ENCODE results near the gene NUP62.

NUP62 gene

GRCh38 chr19:49862391-49863253 is 66.7 kb downstream of the NUP62 start:
- no peak for DNase-seq

DNA sequence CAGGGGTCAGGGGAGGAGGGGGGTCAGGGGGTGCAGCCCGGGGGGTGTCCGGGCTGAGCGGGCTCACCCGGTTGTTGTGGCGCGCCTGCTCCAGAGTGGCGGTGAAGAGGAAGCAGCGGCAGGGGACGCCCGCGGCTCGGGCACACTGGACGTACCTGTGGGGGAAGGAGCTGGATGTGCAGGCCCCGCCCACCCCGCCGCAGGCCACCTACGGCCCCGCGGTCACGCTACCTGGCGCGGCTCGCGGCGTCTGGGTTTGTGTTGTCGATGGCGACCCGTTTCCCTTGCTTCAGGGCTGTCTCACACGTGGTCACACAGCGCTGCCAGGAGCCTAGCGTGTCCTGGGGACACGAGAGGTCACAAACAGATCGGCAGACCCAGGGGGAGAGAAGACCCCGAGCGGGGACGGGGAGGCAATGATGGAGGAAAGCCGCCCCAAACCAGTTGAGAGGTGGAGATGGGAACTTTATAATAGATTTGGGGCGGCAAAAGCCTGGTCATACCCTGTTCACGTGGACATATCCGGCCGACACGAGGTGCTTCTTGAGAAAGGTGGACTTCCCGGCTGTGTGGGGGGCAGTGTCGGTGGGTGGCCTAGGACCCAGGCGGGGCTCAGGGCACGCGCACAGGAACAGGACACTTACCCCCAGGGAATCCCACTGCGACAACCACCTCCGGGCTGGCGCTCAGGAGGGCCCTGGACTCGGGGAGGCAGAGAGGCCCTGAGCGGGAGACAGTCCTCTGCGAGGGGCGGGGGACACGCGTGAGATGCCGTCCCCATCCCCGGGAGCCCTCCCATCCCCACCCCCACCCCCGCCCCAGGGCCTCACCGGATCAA is 67.5 kb downstream of the NUP62 start:
- DNase-seq = no peak

GRCh38 chr19:49861107-49861506 is 68.2 kb downstream of the NUP62 start:
- DNase-seq = no peak

DNA sequence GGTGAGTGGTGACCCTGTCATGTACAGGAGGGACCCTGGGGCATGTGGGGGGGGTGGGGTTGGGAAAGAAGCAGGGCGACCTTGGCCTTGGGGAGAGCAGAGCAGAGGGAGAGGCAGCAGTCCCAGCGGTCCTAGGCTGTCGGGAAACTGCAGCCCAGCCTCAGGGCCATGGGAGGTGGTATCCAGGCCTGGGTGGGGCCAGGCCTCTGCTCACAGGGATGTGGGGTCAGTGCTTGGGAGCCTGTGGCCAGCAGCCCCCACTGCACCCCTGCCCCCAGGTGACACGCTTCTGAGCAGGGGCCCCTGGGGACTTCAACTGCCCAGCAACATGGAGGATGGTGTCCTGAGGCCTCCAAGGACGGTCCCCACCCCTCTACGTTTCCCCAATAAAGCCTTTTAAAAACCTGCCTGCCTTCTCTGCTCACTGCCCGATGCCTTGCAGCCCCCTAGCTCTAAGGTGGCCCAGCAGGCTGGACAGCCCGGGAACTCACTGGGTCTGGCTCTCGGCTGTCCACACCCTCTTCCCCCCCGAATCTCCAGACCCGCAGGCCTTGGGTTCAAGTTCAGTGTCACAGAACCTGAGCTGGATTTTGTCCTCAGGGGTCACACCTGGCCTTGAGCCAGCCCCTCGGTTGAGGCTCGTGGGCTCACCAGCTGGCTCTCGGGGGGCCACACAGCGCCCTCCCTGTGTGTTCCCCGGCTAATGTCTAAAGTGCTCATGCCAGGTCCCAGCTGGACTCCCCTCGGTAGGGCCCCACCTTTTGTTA is 68.8 kb downstream of the NUP62 start:
- DNase-seq = no peak

DNA sequence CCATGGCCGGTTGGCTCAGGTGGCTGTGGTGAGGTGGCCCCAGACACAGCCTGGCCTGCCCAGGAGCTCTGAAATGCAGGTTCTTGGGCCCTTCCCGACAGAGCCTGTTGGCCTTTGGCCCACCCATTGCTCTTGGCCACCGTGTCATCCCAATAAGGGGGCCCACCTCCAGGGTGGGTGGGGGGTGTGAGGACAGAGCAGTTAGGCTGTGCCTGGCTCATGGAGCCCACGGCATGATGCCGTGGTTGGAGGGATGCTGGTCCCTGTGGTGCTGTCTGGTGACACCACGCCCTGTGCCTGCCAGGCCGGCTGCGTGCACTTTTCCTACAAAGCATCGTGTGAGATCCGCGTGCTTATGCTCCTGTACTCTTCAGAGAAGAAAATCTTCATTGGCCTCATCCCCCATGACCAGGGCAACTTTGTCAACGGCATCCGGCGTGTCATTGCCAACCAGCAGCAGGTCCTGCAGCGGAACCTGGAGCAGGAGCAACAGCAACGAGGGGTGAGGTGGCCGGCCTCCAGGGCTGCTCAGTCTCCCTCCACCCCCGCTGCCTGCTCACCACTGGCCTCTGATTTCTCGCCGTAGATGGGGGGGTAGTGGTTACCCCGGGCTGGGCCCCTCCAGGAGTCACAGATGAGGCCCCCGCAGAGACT is 69.5 kb downstream of the NUP62 start:
- DNase-seq = no peak

GRCh38 chr19:49858088-49858985 is 71.0 kb downstream of the NUP62 start:
- DNase-seq = no peak

GRCh38 chr19:49857838-49858087 is 71.5 kb downstream of the NUP62 start:
- DNase-seq = no peak

- no peak for DNase-seq
Measured at GRCh38 chr19:49857061-49857837, 72.1 kb downstream of the NUP62 start.
